ENCODE results near the gene NOL3.
A peak's percentile ranks its signal among the peaks of the same experiment; 100 is the strongest.

The NOL3 gene

DNA sequence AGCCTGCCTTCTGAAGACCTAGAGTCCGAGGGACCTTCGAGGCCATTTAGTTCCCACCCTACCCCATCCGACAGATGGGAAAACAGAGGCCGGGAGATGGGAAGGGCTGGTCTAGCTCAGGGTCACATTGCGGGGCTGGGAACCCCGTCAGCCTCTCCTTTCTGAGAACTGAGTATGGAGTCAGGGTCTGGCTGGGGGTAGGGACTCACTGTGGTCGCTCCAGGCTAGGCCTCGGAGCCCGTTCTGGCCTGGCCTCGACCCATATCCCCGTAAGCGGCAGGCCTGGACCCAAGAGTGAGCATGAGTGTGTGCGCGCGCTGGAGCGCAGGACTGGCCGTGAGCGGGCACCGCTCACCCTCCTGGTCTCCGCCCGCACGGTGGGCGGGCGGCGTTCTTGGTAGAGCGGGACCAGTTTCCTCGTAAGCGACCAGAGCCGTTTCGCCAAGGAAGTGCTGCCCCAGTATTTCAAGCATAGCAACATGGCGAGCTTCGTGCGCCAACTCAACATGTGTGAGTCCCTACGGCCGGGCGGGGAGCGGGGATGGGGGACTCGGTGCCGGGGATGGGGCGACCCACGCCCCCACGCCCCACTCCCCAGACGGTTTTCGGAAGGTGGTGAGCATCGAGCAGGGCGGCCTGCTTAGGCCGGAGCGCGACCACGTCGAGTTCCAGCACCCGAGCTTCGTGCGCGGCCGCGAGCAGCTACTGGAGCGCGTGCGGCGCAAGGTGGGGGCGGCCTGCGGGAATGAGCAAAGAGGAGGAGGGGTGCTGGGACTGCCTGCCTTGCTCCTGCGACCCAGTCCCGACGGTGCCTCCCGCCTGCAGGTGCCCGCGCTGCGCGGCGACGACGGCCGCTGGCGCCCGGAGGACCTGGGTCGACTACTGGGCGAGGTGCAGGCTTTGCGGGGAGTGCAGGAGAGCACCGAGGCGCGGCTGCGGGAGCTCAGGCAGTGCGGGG, 4.9 kb upstream of the NOL3 start:
- TF ChIP-seq TAF1 (IDR thresholded peaks at IDR 0.05; ENCODE audit: borderline replicate concordance, low read depth, low read length): no peak
- TF ChIP-seq POLR2AphosphoS5 (IDR thresholded peaks at IDR 0.05; ENCODE audit: low read depth, low read length): no peak
- TF ChIP-seq POLR2A (IDR thresholded peaks at IDR 0.05; ENCODE audit: low read depth, low read length): no peak
- FAIRE-seq (peak; percentile 75), DNase-seq (ENCODE audit: insufficient read length) (no peak)

DNA sequence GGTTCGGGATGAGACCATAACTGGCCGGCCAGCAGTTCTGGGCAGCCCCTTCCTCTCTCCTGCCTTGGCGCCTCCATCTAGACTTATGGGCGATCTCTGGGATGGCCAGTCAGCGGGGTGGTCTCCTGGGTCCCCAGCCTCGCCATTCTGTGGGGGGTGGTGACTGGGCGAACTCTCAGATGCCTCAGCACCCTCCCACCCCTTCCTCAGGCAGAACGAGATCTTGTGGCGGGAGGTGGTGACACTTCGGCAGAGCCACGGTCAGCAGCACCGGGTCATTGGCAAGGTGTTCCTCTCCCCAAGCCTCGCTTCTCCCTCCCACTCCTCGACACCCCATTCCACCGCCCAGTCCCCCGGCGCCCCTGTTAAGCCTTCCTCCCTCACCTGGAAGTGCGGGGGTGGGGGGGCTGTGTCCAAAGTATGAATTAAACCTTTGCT, 4.2 kb upstream of the NOL3 start:
- no peak for FAIRE-seq
- TF ChIP-seq POLR2A (IDR thresholded peaks at IDR 0.05; ENCODE audit: low read depth, low read length) (no peak), POLR2AphosphoS5 (IDR thresholded peaks at IDR 0.05; ENCODE audit: low read depth, low read length) (no peak), TAF1 (IDR thresholded peaks at IDR 0.05; ENCODE audit: borderline replicate concordance, low read depth, low read length) (no peak)
- DNase-seq (ENCODE audit: insufficient read length): no peak

DNA sequence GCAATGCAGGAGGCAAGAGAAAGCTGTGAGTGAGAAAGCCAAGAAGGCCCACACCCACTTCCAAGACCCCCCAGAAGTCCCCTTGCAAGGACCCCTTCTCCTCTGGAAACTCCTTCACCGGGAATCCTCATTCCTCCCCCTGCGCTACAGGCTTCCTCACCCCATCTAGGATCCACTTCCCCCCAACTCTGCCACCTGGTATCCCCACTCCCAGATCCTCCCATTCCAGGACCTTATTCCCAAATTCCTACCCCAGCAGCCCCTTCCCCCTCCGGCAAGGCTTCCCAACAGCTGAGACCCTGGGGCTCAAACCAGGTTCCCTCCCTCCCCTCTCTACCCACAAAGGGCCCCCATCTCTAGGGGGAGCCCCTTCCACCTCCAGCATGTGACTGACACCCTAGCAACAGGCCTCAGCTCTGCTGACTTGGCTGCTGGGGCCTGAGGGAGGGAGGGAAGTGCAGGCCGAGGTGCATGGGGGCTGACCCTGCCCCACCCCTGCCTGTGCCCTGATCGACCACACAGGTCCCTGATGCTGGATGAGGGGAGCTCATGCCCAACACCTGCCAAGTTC, 3.7 kb upstream of the NOL3 start:
- DNase-seq (ENCODE audit: insufficient read length): no peak
- peak; percentile 56 for FAIRE-seq
- TF ChIP-seq POLR2AphosphoS5 (IDR thresholded peaks at IDR 0.05; ENCODE audit: low read depth, low read length): no peak
- TF ChIP-seq TAF1 (IDR thresholded peaks at IDR 0.05; ENCODE audit: borderline replicate concordance, low read depth, low read length): no peak
- no peak for TF ChIP-seq POLR2A (IDR thresholded peaks at IDR 0.05; ENCODE audit: low read depth, low read length)

DNA sequence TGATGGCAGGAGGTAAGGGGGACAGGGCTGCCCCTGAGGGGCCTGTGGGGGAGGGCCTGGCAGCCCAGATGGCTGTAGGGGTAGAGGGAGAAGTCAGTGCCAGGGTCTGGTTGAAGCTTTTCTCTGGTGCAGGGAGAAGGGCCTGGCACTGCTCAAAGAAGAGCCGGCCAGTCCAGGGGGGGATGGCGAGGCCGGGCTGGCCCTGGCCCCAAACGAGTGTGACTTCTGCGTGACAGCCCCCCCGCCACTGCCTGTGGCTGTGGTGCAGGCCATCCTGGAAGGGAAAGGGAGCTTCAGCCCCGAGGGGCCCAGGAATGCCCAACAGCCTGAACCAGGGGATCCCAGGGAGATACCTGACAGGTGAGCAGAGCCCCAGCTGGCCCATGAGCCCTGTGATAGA, 2.8 kb upstream of the NOL3 start:
- DNase-seq (ENCODE audit: insufficient read length): no peak
- no peak for FAIRE-seq
- TF ChIP-seq POLR2A (IDR thresholded peaks at IDR 0.05; ENCODE audit: low read depth, low read length): no peak

DNA sequence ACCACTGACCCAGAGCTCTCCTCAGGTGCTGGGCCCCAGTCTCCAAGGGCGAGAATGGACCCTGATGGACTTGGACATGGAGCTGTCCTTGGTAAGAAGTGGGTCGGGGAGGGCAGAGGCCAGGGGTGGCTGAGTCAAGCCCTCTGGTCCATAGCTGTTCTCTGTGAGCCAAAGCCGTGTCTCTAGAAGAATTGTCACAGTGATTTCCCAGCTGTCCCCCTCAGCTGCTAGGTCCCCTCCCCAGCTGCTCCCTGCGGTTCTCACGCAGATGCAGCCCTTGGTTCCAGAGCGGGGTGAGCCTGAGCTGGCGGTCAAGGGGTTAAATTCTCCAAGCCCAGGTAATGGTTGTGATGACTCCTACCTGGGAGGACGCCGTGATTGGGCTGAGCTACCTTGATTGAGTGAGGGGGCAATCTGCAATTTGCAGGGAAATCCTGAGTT, 1.3 kb upstream of the NOL3 start:
- no peak for FAIRE-seq
- no peak for TF ChIP-seq TAF1 (IDR thresholded peaks at IDR 0.05; ENCODE audit: borderline replicate concordance, low read depth, low read length)
- TF ChIP-seq POLR2A (IDR thresholded peaks at IDR 0.05; ENCODE audit: low read depth, low read length): no peak
- no peak for TF ChIP-seq POLR2AphosphoS5 (IDR thresholded peaks at IDR 0.05; ENCODE audit: low read depth, low read length)
- no peak for DNase-seq (ENCODE audit: insufficient read length)

DNA sequence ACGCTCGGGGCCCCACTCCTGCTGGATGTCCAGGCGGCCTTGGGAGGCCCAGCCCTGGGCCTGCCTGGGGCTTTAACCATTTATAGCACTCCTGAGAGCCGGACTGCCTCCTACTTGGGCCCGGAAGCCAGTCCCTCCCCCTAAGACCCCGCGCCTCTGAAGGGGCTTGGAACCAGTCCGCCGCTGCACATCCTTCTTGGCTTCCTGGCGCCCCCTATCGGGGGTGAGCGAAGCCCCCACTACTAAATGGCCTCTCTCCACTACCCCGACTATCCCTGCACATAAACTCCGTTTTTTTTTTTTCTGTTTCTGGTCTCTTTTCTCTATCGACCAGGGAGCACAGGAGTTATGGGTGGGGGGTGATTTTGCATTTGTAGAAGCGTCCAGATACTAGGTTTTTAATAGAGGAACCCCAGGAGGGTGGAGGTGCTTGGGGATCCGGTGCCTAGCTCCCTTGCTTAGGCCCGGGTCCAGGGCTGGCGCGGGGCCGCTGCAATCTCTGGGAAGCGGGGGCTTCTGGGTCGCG, 633 bp upstream of the NOL3 start:
- no peak for TF ChIP-seq POLR2A (IDR thresholded peaks at IDR 0.05; ENCODE audit: low read depth, low read length)
- no peak for TF ChIP-seq TAF1 (IDR thresholded peaks at IDR 0.05; ENCODE audit: borderline replicate concordance, low read depth, low read length)
- TF ChIP-seq POLR2AphosphoS5 (IDR thresholded peaks at IDR 0.05; ENCODE audit: low read depth, low read length): no peak
- no peak for DNase-seq (ENCODE audit: insufficient read length)
- FAIRE-seq: no peak

DNA sequence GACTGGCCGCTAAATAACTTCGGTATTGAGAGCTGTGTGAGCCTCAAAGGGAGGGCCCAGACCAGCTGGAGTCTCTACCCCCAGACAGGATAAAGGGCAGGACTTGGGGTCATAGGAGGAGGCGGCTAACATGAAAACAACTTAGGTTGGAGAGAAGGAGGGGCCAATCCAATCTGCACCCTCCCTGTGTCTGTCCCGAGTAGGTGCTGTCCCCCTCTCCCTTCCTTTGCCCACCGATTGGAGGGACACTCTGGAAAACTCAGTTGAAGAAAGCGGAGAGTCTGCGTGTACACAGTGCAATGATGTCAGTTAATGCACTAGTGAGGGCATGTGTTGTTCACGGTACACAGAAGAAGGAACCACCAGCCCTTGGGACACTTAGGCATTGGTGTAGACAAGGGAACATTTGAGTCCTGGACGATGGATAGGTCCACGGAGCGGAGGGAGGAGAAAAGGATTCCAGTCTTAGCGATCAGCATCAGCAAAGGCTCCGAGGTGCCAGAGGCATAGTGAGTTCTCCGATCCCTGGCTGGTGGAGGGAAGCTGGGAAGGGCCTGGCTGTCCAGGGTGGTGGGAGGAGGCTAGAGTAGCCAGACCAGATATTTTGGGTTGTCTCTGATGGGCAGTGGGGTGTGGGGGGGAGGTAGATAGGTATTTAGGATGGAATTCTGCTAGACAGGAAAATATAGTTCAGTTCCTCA, 761 bp downstream of the NOL3 start:
- DNase-seq (ENCODE audit: insufficient read length) (no peak), FAIRE-seq (peak; percentile 63)
- TF ChIP-seq POLR2A (IDR thresholded peaks at IDR 0.05; ENCODE audit: low read depth, low read length): no peak
- no peak for TF ChIP-seq TAF1 (IDR thresholded peaks at IDR 0.05; ENCODE audit: borderline replicate concordance, low read depth, low read length)
- TF ChIP-seq POLR2AphosphoS5 (IDR thresholded peaks at IDR 0.05; ENCODE audit: low read depth, low read length): no peak

DNA sequence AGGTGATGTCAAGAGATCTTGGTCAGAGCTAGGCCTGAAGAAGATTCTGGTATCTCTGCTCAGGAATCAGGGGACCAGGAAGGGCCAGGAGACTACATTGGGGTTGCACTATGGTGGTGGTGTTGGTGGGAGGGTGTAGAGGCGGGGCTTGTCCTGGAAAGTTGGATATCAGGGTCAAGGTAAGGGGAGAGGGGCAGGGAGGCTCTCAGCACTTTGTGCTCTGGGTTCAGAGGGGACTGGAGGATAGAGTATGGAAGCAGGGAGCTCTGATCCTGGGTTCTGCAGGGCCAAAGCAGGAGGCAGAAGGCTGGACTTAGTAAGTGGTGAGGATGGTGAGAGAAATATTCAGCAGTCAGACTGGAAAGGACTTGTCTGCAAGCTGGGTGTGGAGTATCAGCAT, 3.0 kb downstream of the NOL3 start:
- DNase-seq (ENCODE audit: insufficient read length) (no peak), FAIRE-seq (no peak)
- TF ChIP-seq POLR2A (IDR thresholded peaks at IDR 0.05; ENCODE audit: low read depth, low read length) (no peak), TAF1 (IDR thresholded peaks at IDR 0.05; ENCODE audit: borderline replicate concordance, low read depth, low read length) (no peak), POLR2AphosphoS5 (IDR thresholded peaks at IDR 0.05; ENCODE audit: low read depth, low read length) (no peak)

DNA sequence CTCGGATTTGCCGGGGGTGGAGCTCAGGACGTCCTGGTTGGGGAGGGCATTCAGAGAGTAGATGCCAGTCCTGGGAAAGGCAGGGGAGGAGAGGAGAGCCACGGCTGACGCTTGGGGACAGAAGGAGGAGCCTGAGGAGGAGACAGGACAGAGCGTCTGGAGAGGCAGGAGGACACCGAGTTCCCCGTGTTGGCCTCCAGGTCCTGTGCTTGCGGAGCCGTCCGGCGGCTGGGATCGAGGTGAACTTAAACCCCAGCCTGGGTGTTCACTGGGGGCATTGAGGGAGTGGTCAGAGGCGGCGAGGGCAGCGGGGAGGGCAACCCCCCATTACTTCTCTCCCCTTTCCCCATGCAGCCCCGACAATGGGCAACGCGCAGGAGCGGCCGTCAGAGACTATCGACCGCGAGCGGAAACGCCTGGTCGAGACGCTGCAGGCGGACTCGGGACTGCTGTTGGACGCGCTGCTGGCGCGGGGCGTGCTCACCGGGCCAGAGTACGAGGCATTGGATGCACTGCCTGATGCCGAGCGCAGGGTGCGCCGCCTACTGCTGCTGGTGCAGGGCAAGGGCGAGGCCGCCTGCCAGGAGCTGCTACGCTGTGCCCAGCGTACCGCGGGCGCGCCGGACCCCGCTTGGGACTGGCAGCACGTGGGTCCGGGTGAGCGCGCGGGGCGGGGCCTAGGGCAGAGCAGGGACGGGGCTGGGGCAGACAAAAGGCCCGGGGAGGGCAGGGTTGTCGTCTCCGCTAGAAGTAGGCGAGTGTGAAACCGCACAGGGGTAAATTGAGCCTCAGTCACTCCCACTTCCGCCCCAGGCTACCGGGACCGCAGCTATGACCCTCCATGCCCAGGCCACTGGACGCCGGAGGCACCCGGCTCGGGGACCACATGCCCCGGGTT, 3.7 kb downstream of the NOL3 start:
- no peak for TF ChIP-seq POLR2A (IDR thresholded peaks at IDR 0.05; ENCODE audit: low read depth, low read length)
- TF ChIP-seq POLR2AphosphoS5 (IDR thresholded peaks at IDR 0.05; ENCODE audit: low read depth, low read length): peak; percentile 23; the same call in 1 of the 2 replicates
- peak; percentile 74 for DNase-seq (ENCODE audit: insufficient read length)
- FAIRE-seq: peak; percentile 64

DNA sequence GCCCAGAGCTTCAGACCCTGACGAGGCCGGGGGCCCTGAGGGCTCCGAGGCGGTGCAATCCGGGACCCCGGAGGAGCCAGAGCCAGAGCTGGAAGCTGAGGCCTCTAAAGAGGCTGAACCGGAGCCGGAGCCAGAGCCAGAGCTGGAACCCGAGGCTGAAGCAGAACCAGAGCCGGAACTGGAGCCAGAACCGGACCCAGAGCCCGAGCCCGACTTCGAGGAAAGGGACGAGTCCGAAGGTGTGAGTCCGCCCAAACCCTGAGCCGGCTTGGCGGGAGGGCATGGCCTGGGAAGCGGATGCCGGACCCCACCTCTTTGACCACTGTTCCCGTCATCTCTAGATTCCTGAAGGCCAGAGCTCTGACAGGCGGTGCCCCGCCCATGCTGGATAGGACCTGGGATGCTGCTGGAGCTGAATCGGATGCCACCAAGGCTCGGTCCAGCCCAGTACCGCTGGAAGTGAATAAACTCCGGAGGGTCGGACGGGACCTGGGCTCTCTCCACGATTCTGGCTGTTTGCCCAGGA, 4.4 kb downstream of the NOL3 start:
- DNase-seq (ENCODE audit: insufficient read length): no peak
- no peak for TF ChIP-seq POLR2A (IDR thresholded peaks at IDR 0.05; ENCODE audit: low read depth, low read length)
- TF ChIP-seq POLR2AphosphoS5 (IDR thresholded peaks at IDR 0.05; ENCODE audit: low read depth, low read length): no peak
- no peak for FAIRE-seq

Data from GM12892 (cell line).